Tongue (tissue), 2 donors: ENCODE data around the gene MMP24OS. TPM values are rescaled to one million over a fixed set of nuclear protein-coding genes. Genes with fewer than 3 reads are reported as not detected.

ENCODE experiments used
- DNase-seq: peaks from one replicate; pipeline ENCODE4 v3.0.0-alpha.2; 2015
- total RNA-seq: library from RNA; depleted of rRNA; stranded (reverse); fragments of >200 nt; gene quantifications from one replicate; pipeline ENCODE4 v1.2.3, GENCODE V29; 2014

Gene MMP24OS
- total RNA-seq, 1 donor from 2014 or later: 7.6 TPM

GRCh38 chr20:35248641-35249475, 29.1 kb downstream of the MMP24OS start:
- DNase-seq: no peak

DNA sequence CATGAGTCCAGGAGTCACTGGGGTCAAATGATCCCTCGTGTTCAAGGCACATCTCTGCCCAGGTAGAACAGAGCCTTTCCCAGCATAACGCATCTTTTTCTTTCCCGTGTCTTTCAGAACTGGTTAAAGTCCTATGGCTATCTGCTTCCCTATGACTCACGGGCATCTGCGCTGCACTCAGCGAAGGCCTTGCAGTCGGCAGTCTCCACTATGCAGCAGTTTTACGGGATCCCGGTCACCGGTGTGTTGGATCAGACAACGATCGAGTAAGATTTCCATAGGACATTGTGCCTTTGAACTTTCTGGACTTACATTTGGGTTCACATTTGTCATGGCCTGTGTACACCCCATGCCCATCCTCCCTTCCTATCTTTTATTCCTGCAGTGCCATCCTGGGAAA, 31.2 kb downstream of the MMP24OS start:
- no peak for DNase-seq

- no peak for DNase-seq
Measured at GRCh38 chr20:35243986-35244385, 33.9 kb downstream of the MMP24OS start.

- DNase-seq: no peak
Measured at GRCh38 chr20:35243317-35243716, 34.6 kb downstream of the MMP24OS start.

DNA sequence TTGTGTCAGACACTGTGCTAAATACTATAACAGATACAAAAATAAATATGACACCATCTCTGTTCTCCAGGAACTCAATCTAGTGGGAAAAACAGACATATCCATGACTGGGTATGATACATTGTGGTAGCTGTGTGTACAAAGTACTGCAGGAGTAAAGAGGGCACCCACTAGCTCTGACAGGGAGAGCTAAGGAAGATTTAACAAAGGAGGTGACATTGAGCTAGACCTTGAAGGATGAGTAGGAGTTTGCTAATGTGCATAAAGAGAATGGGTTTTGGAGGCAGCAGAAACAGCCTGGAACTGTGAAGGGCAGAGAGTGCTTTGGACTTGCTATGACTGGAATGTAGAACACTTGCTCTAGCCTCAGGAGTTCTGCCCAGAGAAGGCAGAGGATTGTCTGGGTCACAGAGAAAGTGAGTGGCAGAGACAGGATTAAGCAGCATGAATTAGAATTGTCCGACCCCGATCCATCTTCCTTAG, 37.1 kb downstream of the MMP24OS start:
- no peak for DNase-seq

- no peak for DNase-seq
Measured at GRCh38 chr20:35240083-35240810, 37.7 kb downstream of the MMP24OS start.

- DNase-seq: no peak
Measured at GRCh38 chr20:35238735-35239134, 39.2 kb downstream of the MMP24OS start.

- DNase-seq: no peak
Measured at GRCh38 chr20:35238170-35238569, 39.8 kb downstream of the MMP24OS start.

DNA sequence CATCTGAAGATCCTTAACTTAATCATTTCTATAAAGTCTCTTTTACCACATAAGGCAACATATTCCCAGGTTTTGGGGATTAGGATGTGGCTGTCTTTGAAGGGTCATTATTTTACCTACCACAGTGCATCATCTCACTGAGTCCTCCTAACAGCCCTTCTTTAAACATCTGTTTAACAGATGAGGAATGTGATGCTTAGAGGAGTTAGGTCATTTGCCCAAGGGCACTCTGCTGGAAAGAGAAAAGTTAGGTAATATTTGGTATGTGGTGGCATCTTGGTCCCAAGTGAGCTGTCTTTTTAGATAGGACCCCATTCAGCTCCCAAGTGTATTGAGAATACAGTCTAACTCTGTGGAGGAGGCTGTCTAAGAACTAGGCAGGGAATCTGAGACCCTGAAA, 40.4 kb downstream of the MMP24OS start:
- no peak for DNase-seq

GRCh38 chr20:35235881-35236280, 42.0 kb downstream of the MMP24OS start:
- no peak for DNase-seq

- DNase-seq: no peak
Measured at GRCh38 chr20:35232575-35232974, 45.3 kb downstream of the MMP24OS start.

DNA sequence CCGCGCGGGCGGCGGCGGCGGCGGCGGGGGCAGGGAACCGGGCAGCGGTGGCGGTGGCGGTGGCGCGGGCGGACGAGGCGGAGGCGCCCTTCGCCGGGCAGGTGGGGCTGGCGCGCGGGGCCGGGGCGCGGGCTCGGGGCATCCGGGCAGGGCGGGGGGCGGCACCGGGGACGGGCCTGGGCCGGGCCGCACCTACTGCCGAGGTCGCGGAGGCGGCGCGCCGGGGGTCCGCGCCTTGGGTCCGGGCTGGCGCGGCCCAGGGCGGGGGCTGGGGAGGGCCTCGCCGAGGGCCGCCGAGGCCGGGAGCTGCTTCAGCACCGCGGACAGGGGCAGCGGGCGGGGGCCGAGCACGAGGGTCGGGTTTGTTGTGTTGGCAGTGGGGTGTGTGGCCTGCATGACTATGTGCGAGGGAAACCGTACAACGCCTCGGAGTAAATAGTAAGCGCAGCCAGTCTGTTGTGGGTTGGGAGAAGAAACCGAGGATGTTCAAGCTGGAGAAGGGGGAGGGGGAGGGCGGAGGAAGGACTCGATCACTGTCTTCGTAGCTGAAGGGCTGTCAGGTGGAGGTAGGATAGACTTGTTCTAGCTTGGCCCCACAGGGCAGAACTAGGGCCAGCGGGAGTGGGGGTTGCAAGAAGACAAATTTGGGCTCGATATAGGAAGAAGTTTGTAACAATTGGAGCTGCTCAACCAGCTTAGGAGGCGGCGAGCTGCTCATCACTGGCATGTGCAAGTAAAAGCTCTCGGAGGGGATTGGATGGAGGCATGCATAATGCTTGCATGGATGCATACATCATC, 50.8 kb downstream of the MMP24OS start:
- DNase-seq: peak; percentile 78

Other genes starting within 250 kb of the MMP24OS start
- 64.0 TPM for gene TRPC4AP, start 185.3 kb downstream of the MMP24OS start, total RNA-seq
- gene EDEM2, start 130.8 kb downstream of the MMP24OS start, total RNA-seq: 13.6 TPM
- gene PROCR, start 106.0 kb downstream of the MMP24OS start, total RNA-seq: 15.3 TPM
- 0.10 TPM for gene MMP24, start 51.4 kb downstream of the MMP24OS start, total RNA-seq
- 42.5 TPM for gene EIF6, start 6.7 kb upstream of the MMP24OS start, total RNA-seq
- gene FAM83C, start 14.3 kb upstream of the MMP24OS start, total RNA-seq: 2.2 TPM
- gene UQCC1, start 133.9 kb upstream of the MMP24OS start, total RNA-seq: 58.6 TPM
- gene GDF5, start 160.1 kb upstream of the MMP24OS start, total RNA-seq: 0.92 TPM
- 37.1 TPM for gene CEP250, start 177.5 kb upstream of the MMP24OS start, total RNA-seq